HUES48 (cell line): Measurements from ENCODE around the gene SLFN12.
"Not testable (repeated sequence)": the region's sequence is repeated elsewhere in the genome, so short reads cannot be mapped to it uniquely, and the experiment has no call there.

ENCODE experiments used
- H3K27ac ChIP-seq: one replicate; pipeline ENCODE4 v1.7.0; 2013; ENCODE audit warnings: low read depth, low read length, inconsistent platforms
- H3K27me3 ChIP-seq: 2 replicates; pipeline ENCODE4 v1.6.1; 2013; ENCODE audit warnings: mild to moderate bottlenecking, low read length; ENCODE audit not compliant: control insufficient read depth, insufficient read depth
- H3K36me3 ChIP-seq: 2 replicates; pipeline ENCODE4 v1.6.1; 2013; ENCODE audit warnings: low read length; ENCODE audit not compliant: control insufficient read depth, insufficient read depth
- H3K4me1 ChIP-seq: 2 replicates; pipeline ENCODE4 v1.6.1; 2013; ENCODE audit warnings: mild to moderate bottlenecking, low read length; ENCODE audit not compliant: control insufficient read depth, insufficient read depth
- H3K4me3 ChIP-seq: 2 replicates; pipeline ENCODE4 v1.5.1; 2013; ENCODE audit warnings: mild to moderate bottlenecking, low read depth, low read length
- H3K9ac ChIP-seq: 2 replicates; pipeline ENCODE4 v1.6.1; 2013; ENCODE audit warnings: mild to moderate bottlenecking, low read depth, low read length, moderate library complexity
- H3K9me3 ChIP-seq: 2 replicates; pipeline ENCODE4 v1.6.1; 2013; ENCODE audit warnings: low read length; ENCODE audit not compliant: control insufficient read depth, insufficient read depth

Gene SLFN12

GRCh38 chr17:35448214-35448898 lies 16.1 kb upstream of the SLFN12 start, which contains the start of gene SLFN13:
Gene SLFN13 (minus strand): TSS chr17:35448766. CDS start chr17:35445680, 3,086 bp downstream.
- peaks cover 50% of the 10 kb centered on the region for H3K27me3 ChIP-seq
- no peaks in the 10 kb centered on the region for H3K9me3 ChIP-seq
- H3K4me1 ChIP-seq, result peaks cover 10% of the 10 kb centered on the region
- 0 out of 2 replicates have a peak, but pooled peaks cover 3% of the 10 kb centered on the region for H3K36me3 ChIP-seq
- H3K4me3 ChIP-seq, result peak within 1 kb of the TSS; percentile 77
- peak within 1 kb of the TSS; percentile 78 for H3K9ac ChIP-seq
- H3K27ac ChIP-seq, result peak within 1 kb of the TSS; percentile 79

DNA sequence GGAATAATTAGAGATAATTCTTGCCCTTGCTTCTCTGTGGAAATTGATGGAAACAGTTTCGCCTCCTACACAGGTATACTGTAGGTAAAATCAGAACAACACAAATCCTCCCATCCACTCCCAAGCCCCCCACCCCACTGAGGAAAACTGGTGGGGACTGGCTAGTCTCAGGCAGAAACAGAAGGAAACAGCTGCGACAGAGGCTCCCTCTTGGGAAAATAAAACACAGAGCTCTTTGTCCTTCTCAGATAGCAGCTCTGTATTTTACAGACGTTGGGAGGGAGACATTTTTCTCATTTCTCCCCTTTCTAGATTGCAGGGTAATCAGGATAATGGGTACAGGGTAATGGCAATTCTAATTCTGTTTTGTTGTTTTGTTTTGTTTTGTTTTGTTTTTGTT lies 15.2 kb upstream of the SLFN12 start:
- peak overlapping the region; percentile 26 for H3K9ac ChIP-seq
- peak overlapping the region; percentile 77 for H3K4me3 ChIP-seq
- H3K27me3 ChIP-seq, result peaks cover 42% of the 10 kb centered on the region

GRCh38 chr17:35438433-35438832 lies 6.1 kb upstream of the SLFN12 start:
- Histone ChIP-seq H3K9me3 (no peaks in the 10 kb centered on the region), H3K27me3 (peaks cover 12% of the 10 kb centered on the region)

More for the DNA sequence above, 15.2 kb upstream of the SLFN12 start:
- Histone ChIP-seq H3K4me1 (peaks cover 10% of the 10 kb centered on the region), H3K9me3 (no peaks in the 10 kb centered on the region), H3K36me3 (0 out of 2 replicates have a peak, but pooled peaks cover 4% of the 10 kb centered on the region), H3K27ac (peak overlapping the region; percentile 79)

DNA sequence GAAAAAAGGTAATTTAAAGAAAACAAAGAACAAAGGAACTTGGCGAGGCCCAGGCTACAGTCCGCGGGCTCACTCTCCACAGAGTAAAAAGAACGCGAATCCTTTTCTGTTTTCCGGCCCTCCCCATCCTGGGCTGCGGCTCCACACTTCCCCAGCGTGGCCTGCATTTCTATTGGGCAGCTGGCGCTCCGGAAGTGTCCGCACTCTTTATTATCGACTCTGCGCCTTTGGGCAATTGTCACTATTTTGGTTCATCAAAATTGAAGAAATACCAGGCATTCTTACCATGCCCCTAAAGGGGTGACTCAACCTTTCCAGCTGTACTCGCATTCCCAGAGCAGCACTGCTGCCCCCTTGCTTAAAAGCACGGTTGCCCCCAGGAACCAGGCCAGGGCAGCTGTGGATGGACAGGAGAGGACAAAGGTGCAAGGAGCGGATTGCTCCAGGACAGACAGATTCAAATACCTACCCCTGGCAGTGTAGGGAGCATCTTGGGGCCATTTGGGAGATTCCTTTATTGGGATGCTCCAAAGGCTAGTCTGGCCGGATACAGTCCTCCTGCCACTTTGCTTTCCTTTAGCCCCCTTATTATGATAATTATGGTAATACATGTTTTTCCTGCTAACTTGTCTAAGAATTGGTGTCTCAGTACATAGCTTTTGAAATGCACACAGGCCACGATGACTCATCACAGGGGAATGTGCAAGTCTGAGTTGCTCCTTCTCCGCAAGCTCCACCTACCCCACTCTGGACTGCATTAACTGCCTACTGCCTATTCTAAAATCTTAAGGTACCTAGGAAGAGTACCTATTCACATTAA lies 985 bp upstream of the SLFN12 start:
- Histone ChIP-seq H3K36me3 (no peaks in the 10 kb centered on the region), H3K4me1 (peaks cover 47% of the 10 kb centered on the region), H3K9ac (peak overlapping the region; percentile 77), H3K9me3 (no peaks in the 10 kb centered on the region), H3K27me3 (peaks cover 20% of the 10 kb centered on the region), H3K4me3 (peak overlapping the region; percentile 75), H3K27ac (peak overlapping the region; percentile 98)

More at GRCh38 chr17:35438433-35438832, 6.1 kb upstream of the SLFN12 start:
- no peak overlapping the region for H3K27ac ChIP-seq
- H3K9ac ChIP-seq, result no peak overlapping the region
- H3K36me3 ChIP-seq, result 0 out of 2 replicates have a peak, but pooled peaks cover 2% of the 10 kb centered on the region
- peaks cover 11% of the 10 kb centered on the region for H3K4me1 ChIP-seq
- H3K4me3 ChIP-seq, result no peak overlapping the region

- H3K9ac ChIP-seq, result no peak overlapping the region
- peaks cover 47% of the 10 kb centered on the region for H3K4me1 ChIP-seq
- no peaks in the 10 kb centered on the region for H3K36me3 ChIP-seq
- no peaks in the 10 kb centered on the region for H3K9me3 ChIP-seq
- H3K27ac ChIP-seq, result peak overlapping the region; percentile 2
- 0 out of 2 replicates have a peak overlapping the region, but pooled peaks have one; percentile 7 for H3K4me3 ChIP-seq
- H3K27me3 ChIP-seq, result peaks cover 8% of the 10 kb centered on the region; the same call in 1 of the 2 replicates
Measured at GRCh38 chr17:35429702-35430101, 2.6 kb downstream of the SLFN12 start.

- Histone ChIP-seq H3K27ac (no peak overlapping the region), H3K9ac (no peak overlapping the region), H3K4me3 (no peak overlapping the region), H3K27me3 (peaks cover 8% of the 10 kb centered on the region; the same call in 1 of the 2 replicates), H3K4me1 (peaks cover 42% of the 10 kb centered on the region), H3K9me3 (no peaks in the 10 kb centered on the region), H3K36me3 (no peaks in the 10 kb centered on the region; the same call in 1 of the 2 replicates)
Measured at GRCh38 chr17:35428229-35428628, 4.1 kb downstream of the SLFN12 start.

GRCh38 chr17:35423761-35424160 lies 8.5 kb downstream of the SLFN12 start:
- Histone ChIP-seq H3K4me1 (peaks cover 12% of the 10 kb centered on the region), H3K9me3 (no peaks in the 10 kb centered on the region)

DNA sequence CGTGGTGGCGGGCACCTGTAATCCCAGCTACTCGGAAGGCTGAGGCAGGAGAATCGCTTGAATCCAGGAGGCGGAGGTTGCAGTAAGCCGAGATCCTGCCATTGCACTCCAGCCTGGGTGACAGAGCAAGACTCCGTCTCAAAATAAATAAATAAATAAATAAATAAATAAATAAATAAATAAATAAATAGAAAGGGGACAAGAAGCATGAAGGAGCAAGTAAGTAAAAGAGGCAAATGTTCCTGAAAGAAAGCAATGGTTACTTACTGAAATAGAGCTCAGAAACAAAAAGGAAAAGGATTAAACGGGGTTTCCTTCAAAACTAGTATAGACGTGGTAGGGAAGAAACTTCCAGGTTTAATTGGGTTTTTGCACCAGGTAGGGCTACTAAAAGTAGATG lies 11.2 kb downstream of the SLFN12 start:
- H3K27me3 ChIP-seq, H3K9ac ChIP-seq, H3K4me1 ChIP-seq, H3K9me3 ChIP-seq, H3K27ac ChIP-seq, H3K4me3 ChIP-seq: not testable (repeated sequence)
- peaks cover 37% of the 10 kb centered on the region for H3K36me3 ChIP-seq

More at GRCh38 chr17:35423761-35424160, 8.5 kb downstream of the SLFN12 start:
- Histone ChIP-seq H3K27me3 (no peaks in the 10 kb centered on the region), H3K4me3 (no peak overlapping the region), H3K9ac (no peak overlapping the region), H3K27ac (no peak overlapping the region), H3K36me3 (peaks cover 28% of the 10 kb centered on the region)

DNA sequence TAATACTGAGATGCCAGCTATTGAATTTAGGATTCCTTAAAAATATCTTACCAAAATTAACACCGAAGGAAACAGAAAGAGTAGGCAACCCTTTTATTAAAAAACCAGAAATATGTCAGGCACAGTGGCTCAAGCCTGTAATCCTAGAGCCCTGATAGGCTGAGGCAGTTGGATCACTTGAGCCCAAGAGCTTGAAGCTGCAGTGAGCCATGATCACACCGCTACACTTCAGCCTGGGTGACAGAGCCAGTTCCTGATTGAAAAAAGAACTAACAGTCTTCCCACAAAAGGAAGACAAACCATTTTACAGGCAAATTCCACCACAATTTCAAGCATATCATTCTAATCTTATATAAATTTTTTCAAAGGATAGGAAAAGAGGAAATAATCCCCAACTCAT lies 15.6 kb downstream of the SLFN12 start:
- Histone ChIP-seq H3K36me3 (peaks cover 28% of the 10 kb centered on the region), H3K4me1 (no peaks in the 10 kb centered on the region), H3K4me3 (no peak overlapping the region), H3K9me3 (no peaks in the 10 kb centered on the region), H3K27me3 (no peaks in the 10 kb centered on the region), H3K9ac (no peak overlapping the region), H3K27ac (no peak overlapping the region)

- not testable (repeated sequence) for H3K4me3 ChIP-seq, H3K27ac ChIP-seq, H3K27me3 ChIP-seq, H3K9me3 ChIP-seq, H3K4me1 ChIP-seq, H3K9ac ChIP-seq
- H3K36me3 ChIP-seq, result peaks cover 39% of the 10 kb centered on the region
Measured at GRCh38 chr17:35414707-35415106, 17.6 kb downstream of the SLFN12 start.

DNA sequence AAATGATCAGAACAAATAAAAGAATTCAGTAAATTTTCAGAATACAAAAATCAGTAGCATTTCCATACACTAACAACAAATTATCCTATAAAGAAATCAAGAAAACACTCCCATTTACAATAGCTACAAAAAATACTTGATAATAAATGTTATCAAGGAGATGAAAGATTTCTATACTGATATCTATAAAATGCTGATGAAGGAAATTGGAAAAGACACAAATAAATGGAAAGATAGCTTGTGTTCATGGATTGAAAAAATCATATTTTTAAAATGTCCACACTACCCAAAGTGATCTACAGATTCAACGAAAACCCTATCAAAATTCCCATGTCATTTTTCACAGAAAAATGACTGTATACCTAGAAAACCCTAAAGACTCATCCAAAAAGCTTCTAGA lies 18.1 kb downstream of the SLFN12 start:
- H3K27ac ChIP-seq, result no peak overlapping the region
- no peaks in the 10 kb centered on the region for H3K27me3 ChIP-seq
- no peaks in the 10 kb centered on the region for H3K4me1 ChIP-seq
- peaks cover 37% of the 10 kb centered on the region for H3K36me3 ChIP-seq
- H3K9ac ChIP-seq, result no peak overlapping the region
- H3K9me3 ChIP-seq, result no peaks in the 10 kb centered on the region
- no peak overlapping the region for H3K4me3 ChIP-seq
